Glomerular endothelial cell (primary cell): ENCODE measurements around the gene ARHGEF4. TPM values are rescaled to one million over a fixed set of nuclear protein-coding genes. Genes with fewer than 3 reads are reported as not detected.
A peak's percentile ranks its signal among the peaks of the same experiment; 100 is the strongest.

ENCODE experiments used
- DNase-seq: peaks from one replicate; pipeline ENCODE4 v3.0.0-alpha.2; 2011; ENCODE audit warnings: low read depth, low spot score; ENCODE audit errors: extremely low read depth
- total RNA-seq: library from RNA; depleted of rRNA; stranded (reverse); fragments of >200 nt; gene quantifications from 2 replicates; pipeline ENCODE4 v1.2.3, GENCODE V29; 2015

Gene ARHGEF4
- total RNA-seq, 1 donor from 2014 or later, result 0.58 TPM

- no peak for DNase-seq
Observed at GRCh38 chr2:130819226-130819607, 17.5 kb upstream of the ARHGEF4 start.

- no peak for DNase-seq
Observed at GRCh38 chr2:130819608-130820278, 17.0 kb upstream of the ARHGEF4 start.

- no peak for DNase-seq
Observed at GRCh38 chr2:130820279-130820861, 16.3 kb upstream of the ARHGEF4 start.

GRCh38 chr2:130821867-130822266 is 14.8 kb upstream of the ARHGEF4 start:
- DNase-seq, result no peak

- DNase-seq, result no peak
Observed at GRCh38 chr2:130822766-130823165, 13.9 kb upstream of the ARHGEF4 start.

GRCh38 chr2:130823171-130823885 is 13.4 kb upstream of the ARHGEF4 start:
- DNase-seq, result no peak

GRCh38 chr2:130823886-130824491 is 12.7 kb upstream of the ARHGEF4 start:
- no peak for DNase-seq

- DNase-seq, result peak; percentile 60
Observed at GRCh38 chr2:130824492-130825061, 12.1 kb upstream of the ARHGEF4 start.

GRCh38 chr2:130825231-130825965 is 11.3 kb upstream of the ARHGEF4 start:
- no peak for DNase-seq

GRCh38 chr2:130825966-130826253 is 10.8 kb upstream of the ARHGEF4 start:
- no peak for DNase-seq

GRCh38 chr2:130826419-130826818 is 10.3 kb upstream of the ARHGEF4 start:
- DNase-seq, result no peak

GRCh38 chr2:130826821-130827501 is 9.8 kb upstream of the ARHGEF4 start:
- DNase-seq, result no peak

- DNase-seq, result no peak
Observed at GRCh38 chr2:130827502-130828251, 9.0 kb upstream of the ARHGEF4 start.

GRCh38 chr2:130828461-130828860 is 8.3 kb upstream of the ARHGEF4 start:
- DNase-seq, result no peak

GRCh38 chr2:130829015-130829414 is 7.7 kb upstream of the ARHGEF4 start:
- no peak for DNase-seq

- DNase-seq, result no peak
Observed at GRCh38 chr2:130830538-130830937, 6.2 kb upstream of the ARHGEF4 start.

GRCh38 chr2:130831356-130831755 is 5.4 kb upstream of the ARHGEF4 start:
- no peak for DNase-seq

- no peak for DNase-seq
Observed at GRCh38 chr2:130832296-130832940, 4.3 kb upstream of the ARHGEF4 start.
